DND-41 (cell line): ENCODE data around the gene NUDT3.

Experiments used
- EZH2 ChIP-seq: IDR thresholded peaks from 3 replicates; pipeline ENCODE4 v1.6.1; 2012; ENCODE audit warnings: borderline replicate concordance, low read depth, mild to moderate bottlenecking, moderate library complexity, low read length, inconsistent platforms; ENCODE audit not compliant: severe bottlenecking
- TF ChIP-seq, protein P1 (sequence below): IDR thresholded peaks from 2 replicates; pipeline ENCODE4 v1.5.1; 2012; ENCODE audit warnings: borderline replicate concordance, low read length, moderate library complexity, mild to moderate bottlenecking; ENCODE audit not compliant: poor library complexity, severe bottlenecking; ENCODE audit errors: extremely low read depth

DNA sequence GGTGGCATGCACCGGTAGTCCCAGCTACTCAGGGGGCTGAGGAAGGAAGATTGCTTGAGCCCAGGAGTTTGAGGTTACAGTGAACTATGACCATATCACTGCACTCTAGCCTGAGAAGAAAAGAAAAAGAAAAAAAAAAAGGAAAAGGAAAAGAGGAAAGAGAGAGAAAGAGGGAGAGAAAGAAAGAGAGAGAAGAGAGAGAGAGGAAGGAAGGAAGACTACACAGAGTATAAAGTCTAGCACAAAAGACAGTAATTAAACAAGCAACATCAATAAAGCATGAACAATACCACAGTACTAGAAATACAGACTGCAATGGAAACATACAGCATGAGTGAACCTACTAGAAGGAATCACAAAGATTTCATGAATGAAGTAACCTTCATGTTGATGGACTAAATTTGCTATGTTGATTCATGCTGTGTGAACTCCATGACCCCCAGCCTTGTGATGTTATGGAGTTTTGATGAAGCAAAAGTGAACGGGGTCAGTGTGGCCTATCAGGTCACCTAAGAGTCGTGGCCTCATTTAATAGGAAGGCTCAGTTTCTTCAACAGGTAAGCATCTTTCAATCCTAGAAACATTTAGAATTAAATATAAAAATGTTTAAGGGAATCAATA is 57.6 kb downstream of the NUDT3 start:
- TF ChIP-seq, protein P1, sequence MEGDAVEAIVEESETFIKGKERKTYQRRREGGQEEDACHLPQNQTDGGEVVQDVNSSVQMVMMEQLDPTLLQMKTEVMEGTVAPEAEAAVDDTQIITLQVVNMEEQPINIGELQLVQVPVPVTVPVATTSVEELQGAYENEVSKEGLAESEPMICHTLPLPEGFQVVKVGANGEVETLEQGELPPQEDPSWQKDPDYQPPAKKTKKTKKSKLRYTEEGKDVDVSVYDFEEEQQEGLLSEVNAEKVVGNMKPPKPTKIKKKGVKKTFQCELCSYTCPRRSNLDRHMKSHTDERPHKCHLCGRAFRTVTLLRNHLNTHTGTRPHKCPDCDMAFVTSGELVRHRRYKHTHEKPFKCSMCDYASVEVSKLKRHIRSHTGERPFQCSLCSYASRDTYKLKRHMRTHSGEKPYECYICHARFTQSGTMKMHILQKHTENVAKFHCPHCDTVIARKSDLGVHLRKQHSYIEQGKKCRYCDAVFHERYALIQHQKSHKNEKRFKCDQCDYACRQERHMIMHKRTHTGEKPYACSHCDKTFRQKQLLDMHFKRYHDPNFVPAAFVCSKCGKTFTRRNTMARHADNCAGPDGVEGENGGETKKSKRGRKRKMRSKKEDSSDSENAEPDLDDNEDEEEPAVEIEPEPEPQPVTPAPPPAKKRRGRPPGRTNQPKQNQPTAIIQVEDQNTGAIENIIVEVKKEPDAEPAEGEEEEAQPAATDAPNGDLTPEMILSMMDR, result no peak
- no peak for TF ChIP-seq EZH2
